Hematopoietic multipotent progenitor cell (in vitro differentiated cells): ENCODE results near the gene MYOCD. TPM values are rescaled to one million over a fixed set of nuclear protein-coding genes. Genes with fewer than 3 reads are reported as not detected.
"Not testable (repeated sequence)": the region's sequence is repeated elsewhere in the genome, so short reads cannot be mapped to it uniquely, and the experiment has no call there.

Source experiments
- DNase-seq, 3 donors: peaks; one replicate each; pipeline ENCODE4 v3.0.0-alpha.2; 2011 to 2015; ENCODE audit warnings: low read depth in 2 of 3, low spot score in 2 of 3
- total RNA-seq: library from RNA; depleted of rRNA; stranded (reverse); fragments of >200 nt; gene quantifications from one replicate; pipeline ENCODE4 v1.2.3, GENCODE V29; 2012

MYOCD gene, protein sequence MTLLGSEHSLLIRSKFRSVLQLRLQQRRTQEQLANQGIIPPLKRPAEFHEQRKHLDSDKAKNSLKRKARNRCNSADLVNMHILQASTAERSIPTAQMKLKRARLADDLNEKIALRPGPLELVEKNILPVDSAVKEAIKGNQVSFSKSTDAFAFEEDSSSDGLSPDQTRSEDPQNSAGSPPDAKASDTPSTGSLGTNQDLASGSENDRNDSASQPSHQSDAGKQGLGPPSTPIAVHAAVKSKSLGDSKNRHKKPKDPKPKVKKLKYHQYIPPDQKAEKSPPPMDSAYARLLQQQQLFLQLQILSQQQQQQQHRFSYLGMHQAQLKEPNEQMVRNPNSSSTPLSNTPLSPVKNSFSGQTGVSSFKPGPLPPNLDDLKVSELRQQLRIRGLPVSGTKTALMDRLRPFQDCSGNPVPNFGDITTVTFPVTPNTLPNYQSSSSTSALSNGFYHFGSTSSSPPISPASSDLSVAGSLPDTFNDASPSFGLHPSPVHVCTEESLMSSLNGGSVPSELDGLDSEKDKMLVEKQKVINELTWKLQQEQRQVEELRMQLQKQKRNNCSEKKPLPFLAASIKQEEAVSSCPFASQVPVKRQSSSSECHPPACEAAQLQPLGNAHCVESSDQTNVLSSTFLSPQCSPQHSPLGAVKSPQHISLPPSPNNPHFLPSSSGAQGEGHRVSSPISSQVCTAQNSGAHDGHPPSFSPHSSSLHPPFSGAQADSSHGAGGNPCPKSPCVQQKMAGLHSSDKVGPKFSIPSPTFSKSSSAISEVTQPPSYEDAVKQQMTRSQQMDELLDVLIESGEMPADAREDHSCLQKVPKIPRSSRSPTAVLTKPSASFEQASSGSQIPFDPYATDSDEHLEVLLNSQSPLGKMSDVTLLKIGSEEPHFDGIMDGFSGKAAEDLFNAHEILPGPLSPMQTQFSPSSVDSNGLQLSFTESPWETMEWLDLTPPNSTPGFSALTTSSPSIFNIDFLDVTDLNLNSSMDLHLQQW
- total RNA-seq, result under 0.01 TPM

- DNase-seq, result no peak
Observed at GRCh38 chr17:12665263-12666210, at the start of gene MYOCD. TSS of gene MYOCD (plus strand) at chr17:12665890. CDS start at chr17:12666189, 299 bp downstream.

- DNase-seq, result no peak
Observed at GRCh38 chr17:12616161-12616560, 49.5 kb upstream of the MYOCD start.

GRCh38 chr17:12618557-12618956, 47.1 kb upstream of the MYOCD start:
- no peak for DNase-seq

GRCh38 chr17:12619459-12620199, 46.1 kb upstream of the MYOCD start:
- no peak for DNase-seq

- DNase-seq, result no peak
Observed at GRCh38 chr17:12620200-12620720, 45.4 kb upstream of the MYOCD start.

DNA sequence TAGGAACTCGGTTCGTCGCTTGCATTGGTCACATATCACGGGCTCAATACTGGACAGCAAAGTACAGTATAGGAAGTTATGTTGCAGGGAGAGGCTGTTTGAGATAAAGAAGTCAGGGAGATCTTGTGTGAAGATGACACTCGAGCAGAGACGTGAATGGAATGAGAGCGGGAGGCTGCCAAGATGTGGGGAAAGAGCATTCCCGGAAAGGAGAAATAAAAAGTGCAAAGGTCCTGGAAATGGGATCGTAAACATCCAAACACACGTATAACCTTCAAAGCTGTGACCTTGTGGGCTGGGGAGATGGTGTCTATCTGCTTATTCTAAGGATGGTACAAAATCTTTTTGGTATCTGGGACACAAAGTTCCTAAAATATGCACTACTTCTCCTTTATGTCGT, 43.0 kb upstream of the MYOCD start:
- DNase-seq, result no peak

DNA sequence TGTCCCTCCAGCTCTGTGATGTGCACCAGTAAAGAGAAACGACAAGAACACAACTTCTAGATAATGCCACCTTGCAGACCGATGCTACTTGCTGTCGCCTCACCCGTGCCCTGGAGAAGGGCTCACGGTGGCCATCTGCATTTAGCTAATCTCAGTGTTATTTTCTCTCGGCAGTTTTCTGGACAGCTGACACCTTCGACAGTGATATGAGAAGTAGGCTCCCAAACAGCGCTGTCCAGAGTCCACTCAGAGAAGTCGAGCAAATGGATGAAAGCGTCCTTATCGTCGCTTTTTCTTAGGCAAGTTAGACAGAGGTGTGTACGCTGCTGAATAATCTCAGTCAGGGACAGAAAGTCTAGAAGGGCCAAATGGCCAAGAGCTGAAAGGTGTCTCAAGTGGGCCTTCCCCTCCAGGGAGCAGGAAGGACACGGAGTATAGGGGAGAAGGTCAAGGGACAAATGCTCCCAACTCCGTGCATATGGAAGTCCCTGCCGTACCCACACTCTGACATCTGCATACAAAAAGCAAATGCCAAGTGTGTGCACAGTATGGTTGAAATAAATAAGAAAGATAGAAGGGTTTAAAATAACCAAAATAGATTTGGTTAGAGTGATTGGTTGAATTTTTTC, 42.4 kb upstream of the MYOCD start:
- DNase-seq, result no peak

DNA sequence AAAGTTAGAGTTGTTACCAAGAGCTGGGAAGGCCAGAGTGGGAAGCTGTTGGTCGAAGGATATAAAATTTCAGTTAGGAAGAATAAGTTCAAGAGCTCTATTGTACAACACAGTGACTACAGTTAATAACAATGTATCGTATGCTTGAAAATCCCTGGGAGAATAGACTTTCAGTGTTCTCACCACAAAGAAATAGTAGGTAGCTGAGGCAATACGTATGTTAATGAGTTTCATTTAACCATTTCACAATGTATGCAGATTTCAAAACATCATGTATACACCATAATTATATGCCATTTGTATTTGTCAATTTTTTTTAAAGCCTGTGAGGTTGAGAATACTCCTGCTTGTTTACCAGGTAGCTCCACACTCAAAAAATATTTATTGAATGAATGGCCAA, 41.5 kb upstream of the MYOCD start:
- no peak for DNase-seq

- no peak for DNase-seq
Observed at GRCh38 chr17:12625092-12625491, 40.6 kb upstream of the MYOCD start.

DNA sequence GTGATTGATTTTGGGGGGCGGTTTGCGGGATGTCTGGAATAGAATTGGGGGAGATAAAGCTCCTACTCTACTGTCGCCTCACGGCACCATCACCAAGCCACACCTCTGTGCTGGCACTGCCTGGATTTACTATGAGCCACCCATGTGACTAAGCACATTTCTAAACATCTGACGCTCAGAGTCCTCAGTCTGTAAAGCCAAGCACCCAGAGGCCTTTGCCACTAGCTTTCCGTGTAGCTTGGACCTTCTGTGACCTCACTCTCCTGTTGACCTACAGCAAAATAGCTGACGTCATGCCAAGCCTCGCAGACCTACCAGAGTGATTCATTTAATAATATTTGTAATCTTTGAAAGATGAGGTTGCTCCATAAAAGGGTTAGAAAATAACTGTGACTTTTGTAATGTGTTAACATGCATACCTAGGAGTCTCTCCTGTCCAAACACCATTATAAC, 38.5 kb upstream of the MYOCD start:
- no peak for DNase-seq

DNA sequence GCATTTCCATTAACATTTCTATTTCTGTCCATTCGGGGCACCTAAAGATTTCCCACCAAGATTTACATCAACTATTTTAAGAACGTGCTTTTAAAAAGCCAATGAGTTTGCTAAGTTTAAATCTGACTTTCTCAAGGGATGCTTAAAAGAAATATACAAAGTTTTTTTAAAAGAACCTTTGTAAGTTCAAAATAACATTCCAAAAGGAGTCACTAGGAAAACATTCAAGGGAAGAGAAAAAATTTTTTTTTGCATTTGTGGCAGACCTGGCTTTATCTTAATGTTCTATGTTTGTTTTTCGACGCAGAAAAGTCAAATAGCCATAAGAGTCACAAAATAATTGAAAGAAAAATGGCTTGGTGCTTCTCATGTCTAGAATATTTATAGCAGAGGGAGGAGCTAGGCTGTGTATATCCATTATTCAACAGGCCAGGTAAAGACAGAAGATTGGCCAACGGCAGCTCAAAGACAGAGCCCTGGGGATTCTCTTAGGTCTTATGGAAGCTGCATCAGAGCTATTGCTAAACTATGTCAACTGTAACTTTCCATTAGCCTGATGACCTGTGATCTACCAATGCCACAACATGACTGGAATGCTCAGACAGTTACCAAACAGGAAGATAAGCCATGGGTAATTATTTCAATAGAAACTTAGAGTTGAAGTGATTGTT, 37.8 kb upstream of the MYOCD start:
- no peak for DNase-seq

DNA sequence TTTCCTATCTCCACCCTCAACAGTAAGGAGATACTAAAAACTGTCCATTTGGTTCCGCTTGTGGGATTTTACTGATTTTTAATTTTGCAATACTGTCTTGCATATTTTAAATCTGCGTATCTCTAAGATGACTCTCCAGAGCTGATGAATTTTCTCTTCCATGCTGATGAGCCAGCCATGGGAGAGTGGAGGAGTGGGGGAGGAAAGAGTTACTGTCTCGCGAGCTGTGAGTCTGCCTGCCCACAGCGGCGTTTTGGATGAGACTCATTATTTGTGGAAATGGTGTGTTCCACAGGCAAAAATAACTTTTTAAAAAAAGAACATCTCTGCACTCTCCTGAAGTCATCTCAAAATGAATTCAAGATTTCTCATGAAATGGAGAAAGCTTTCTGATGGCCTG, 34.6 kb upstream of the MYOCD start:
- DNase-seq, result no peak

DNA sequence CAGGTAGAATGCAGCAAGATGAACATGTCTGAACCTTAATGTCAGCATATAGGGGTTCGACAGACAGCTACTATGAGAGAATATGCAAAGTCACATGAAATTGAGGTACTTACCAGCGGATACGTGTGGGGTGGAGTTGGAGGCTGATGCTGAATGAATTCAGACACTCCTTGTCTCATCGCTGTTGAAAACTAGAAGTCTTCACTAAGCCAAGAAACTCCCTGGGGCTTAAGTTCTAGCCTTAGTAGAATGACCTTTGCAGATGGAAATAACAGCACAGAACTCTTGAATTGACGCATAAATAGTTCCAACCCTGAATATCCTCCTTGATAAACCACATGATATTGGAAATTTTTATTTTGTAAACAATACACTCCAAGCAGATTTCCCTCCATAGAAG, 32.9 kb upstream of the MYOCD start:
- DNase-seq, result no peak

DNA sequence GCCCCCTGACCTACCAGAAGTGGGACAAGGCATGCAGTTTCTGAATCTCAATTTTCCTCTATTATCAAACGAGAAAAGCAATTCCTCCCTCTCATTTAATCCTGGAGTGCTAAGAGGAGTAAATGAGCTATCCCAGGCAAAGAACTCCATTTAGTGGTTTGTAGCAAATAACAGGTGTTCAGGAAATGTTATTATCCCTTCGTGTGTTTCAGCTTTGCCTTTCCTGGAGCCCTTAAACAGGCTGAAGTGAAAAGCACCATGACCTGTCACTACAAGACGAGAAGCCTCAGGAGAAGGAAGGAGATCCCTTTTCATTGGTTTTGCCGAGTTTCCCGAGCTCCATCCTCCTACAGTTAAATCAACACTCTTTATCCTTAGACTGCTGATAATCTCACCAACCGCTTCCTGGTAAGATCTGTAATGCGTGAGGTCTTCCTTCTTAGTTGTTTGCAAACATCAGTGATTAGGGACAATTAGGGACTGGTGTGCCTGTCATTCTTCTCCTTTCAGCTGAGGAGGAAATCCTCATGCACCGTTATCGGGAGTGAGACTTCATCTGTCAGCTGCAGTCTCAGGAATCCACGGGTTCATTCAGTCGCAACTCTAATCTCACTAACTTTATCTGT, 30.8 kb upstream of the MYOCD start:
- DNase-seq, result no peak

DNA sequence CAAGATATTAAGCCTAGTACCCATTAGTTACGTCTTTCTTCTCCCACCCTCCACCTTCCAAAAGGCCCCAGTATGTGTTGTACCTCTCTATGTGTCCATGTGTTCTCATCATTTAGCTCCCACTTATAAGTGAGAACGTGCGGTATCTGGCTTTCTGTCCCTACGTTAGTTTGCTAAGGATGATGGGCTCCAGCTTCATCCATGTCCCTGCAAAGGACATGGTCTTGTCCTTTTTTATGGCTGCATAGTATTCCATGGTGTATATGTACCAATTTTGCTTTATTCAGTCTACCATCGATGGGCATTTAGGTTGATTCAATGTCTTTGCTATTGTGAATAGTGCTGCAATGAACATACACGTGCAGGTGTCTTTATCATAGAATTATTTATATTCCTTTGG, 29.7 kb upstream of the MYOCD start:
- not testable (repeated sequence) for DNase-seq

DNA sequence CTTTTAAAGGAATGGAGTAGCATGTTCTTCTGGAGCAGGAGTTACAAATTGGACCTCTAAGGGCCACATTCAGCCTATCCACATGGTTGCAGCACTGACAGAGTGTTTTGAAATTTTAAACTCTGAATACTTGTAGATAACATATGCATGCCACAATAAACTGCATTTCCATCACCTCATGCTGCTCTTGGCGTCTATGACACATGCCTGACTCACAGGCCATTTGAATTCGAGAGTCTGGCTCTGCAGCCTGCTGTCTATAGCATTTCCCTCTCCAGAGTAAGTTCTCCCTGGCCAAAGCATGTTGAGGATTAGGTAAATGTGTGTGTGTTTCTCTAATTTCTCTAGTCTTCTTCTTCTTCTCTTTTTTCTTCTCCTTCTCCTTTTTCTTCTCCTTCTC, 28.7 kb upstream of the MYOCD start:
- no peak for DNase-seq

GRCh38 chr17:12637745-12638651, 27.7 kb upstream of the MYOCD start:
- DNase-seq, result no peak
